ENCODE data around the gene CIART.
"Not testable (repeated sequence)": the region's sequence is repeated elsewhere in the genome, so short reads cannot be mapped to it uniquely, and the experiment has no call there.

Gene CIART, protein sequence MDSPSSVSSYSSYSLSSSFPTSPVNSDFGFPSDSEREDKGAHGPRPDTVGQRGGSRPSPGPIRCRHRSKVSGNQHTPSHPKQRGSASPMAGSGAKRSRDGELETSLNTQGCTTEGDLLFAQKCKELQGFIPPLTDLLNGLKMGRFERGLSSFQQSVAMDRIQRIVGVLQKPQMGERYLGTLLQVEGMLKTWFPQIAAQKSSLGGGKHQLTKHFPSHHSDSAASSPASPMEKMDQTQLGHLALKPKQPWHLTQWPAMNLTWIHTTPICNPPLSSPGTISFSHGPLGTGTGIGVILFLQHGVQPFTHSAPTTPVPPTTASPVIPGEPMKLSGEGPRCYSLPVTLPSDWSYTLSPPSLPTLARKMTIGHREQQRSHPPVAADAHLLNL

DNA sequence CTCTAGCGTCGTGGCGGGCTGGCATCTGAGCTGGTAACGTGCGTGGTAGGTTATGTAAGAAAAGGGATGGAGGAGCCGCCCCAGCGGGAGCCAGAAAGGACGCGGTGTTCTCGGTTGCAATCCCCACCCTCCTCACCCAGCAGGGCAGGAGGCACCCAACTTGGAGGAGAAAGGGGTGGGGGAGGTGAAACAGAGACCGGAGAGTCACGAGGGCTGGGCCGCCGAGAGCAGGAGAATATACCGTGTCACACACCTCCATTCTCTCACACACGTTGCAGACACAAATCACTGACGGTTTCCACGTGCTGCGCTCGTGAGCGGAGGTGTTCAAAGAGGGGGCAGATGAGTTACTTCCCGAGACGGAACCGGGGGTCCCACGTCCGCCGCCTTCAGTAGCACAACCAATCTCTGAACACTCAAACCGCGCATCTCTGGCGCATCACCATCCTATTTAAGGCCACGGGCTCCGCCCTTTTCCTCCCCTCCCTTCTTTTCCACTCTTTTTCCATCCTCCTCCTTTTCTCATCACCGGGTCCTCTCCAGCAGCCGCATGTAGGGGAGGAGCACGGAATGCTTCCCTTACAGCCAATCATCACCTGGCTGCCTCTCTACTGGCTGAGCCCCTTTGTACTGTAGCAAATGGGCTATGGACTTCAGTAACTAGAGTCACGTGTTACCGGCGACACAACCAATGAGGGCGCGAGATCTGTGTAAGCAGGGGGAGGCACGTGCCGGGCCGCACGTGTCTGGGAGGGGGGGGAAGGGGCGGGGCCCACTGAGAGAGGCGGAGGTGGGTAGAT, at the start of gene CIART:
Gene CIART, plus strand, starts transcription at position 797 of the 800 bp plus-strand sequence. CDS start 714 bp downstream, outside the sequence.
- no peak for TF ChIP-seq CTCF (conservative IDR thresholded peaks at IDR 0.05; ENCODE audit: low read depth, low read length)
- peak; percentile 99 for DNase-seq (ENCODE audit: low read depth)
- H3K4me3 ChIP-seq (ENCODE audit: low read depth, low read length) = peak within 1 kb of the TSS; percentile 63

GRCh38 chr1:150232921-150233320, 49.4 kb upstream of the CIART start:
- not testable (repeated sequence) for H3K4me3 ChIP-seq (ENCODE audit: low read depth, low read length); DNase-seq (ENCODE audit: low read depth)

- TF ChIP-seq CTCF (conservative IDR thresholded peaks at IDR 0.05; ENCODE audit: low read depth, low read length) = no peak
- no peak for DNase-seq (ENCODE audit: low read depth)
- peak overlapping the region; percentile 84 for H3K4me3 ChIP-seq (ENCODE audit: low read depth, low read length)
Observed at GRCh38 chr1:150233359-150234308, 48.7 kb upstream of the CIART start.

DNA sequence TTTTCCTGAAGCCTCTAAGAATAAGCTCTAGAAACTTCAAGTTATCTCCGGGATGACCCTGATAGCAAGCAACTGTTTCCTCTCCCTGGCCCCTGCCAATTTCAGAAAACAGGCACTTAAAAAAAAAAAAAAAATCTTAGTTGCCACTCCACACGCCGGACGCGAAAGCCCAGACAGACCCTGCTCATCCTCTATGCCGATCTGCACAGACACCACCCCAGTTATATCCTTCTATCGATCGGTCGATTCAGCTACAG, 48.1 kb upstream of the CIART start:
- H3K4me3 ChIP-seq (ENCODE audit: low read depth, low read length) = peak overlapping the region; percentile 84
- DNase-seq (ENCODE audit: low read depth) = no peak
- TF ChIP-seq CTCF (conservative IDR thresholded peaks at IDR 0.05; ENCODE audit: low read depth, low read length) = no peak

DNA sequence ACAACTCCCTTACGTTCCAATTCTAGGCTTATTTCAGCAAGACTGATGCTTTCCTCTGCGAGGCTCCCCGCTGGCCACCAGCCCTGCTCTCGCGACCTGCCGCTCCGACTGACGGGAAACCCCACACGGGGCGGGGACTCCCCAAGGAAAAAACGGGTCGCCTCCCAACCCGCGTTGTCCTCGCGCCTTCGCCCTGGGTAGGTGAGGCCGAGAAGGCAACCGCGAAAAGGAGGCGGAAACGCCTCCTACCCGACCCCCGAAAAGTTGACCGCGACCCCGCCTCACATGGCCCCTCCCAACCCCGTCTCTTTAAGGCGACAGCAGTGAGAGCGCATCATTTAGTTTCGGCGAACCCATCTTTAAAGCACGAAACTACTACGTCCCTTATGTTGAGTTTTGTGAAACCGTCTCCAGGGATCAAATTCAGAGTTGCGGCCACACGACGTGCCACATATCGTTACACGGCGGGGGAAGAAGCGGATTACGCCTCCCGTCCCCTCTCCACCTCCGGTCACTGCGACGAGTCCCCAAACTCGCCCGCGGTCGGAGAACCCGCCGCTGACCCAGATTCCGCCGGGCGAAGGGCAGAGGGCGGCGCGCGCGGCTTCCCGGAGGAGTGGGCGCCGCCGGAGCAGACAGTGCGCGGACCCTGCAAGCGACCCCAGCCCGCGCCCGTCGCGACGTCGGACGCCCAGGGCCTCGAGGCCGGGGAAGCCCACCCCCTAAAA, 47.6 kb upstream of the CIART start:
- TF ChIP-seq CTCF (conservative IDR thresholded peaks at IDR 0.05; ENCODE audit: low read depth, low read length) = no peak
- H3K4me3 ChIP-seq (ENCODE audit: low read depth, low read length) = peak overlapping the region; percentile 84
- peak; percentile 72 for DNase-seq (ENCODE audit: low read depth)

- no peak for TF ChIP-seq CTCF (conservative IDR thresholded peaks at IDR 0.05; ENCODE audit: low read depth, low read length)
- DNase-seq (ENCODE audit: low read depth) = peak; percentile 13
- peak overlapping the region; percentile 84 for H3K4me3 ChIP-seq (ENCODE audit: low read depth, low read length)
Observed at GRCh38 chr1:150235294-150235851, 47.0 kb upstream of the CIART start.

All from choroid plexus epithelial cell (primary cell).